NCI-H2107 treated with DMSO at 0.1 percent for 48 hours (cell line): ENCODE measurements around the gene SLC6A9.

Source experiments
- DNase-seq: peaks from one replicate; lab custom pipeline; 2025; ENCODE audit not compliant: unreplicated experiment; lab: John Stamatoyannopoulos, UW

Gene SLC6A9

GRCh38 chr1:44048532-44049215 lies 17.4 kb upstream of the SLC6A9 start:
- DNase-seq: no peak

GRCh38 chr1:44047131-44047530 lies 15.9 kb upstream of the SLC6A9 start:
- DNase-seq: no peak

- DNase-seq: no peak
These were observed 13.8 kb upstream of the SLC6A9 start for GRCh38 chr1:44045064-44045463.

- DNase-seq: no peak
These were observed 13.0 kb upstream of the SLC6A9 start for GRCh38 chr1:44044071-44044801.

GRCh38 chr1:44043176-44044070 lies 12.2 kb upstream of the SLC6A9 start:
- DNase-seq: no peak

GRCh38 chr1:44040846-44041245 lies 9.6 kb upstream of the SLC6A9 start:
- no peak for DNase-seq

GRCh38 chr1:44040418-44040817 lies 9.2 kb upstream of the SLC6A9 start:
- no peak for DNase-seq

- DNase-seq: no peak
These were observed 7.8 kb upstream of the SLC6A9 start for GRCh38 chr1:44038876-44039657.

GRCh38 chr1:44037154-44037553 lies 5.9 kb upstream of the SLC6A9 start:
- no peak for DNase-seq

GRCh38 chr1:44036409-44037139 lies 5.3 kb upstream of the SLC6A9 start:
- DNase-seq: peak; percentile 57

- no peak for DNase-seq
These were observed 4.6 kb upstream of the SLC6A9 start for GRCh38 chr1:44035726-44036408.

GRCh38 chr1:44034976-44035716 lies 3.9 kb upstream of the SLC6A9 start:
- no peak for DNase-seq

- DNase-seq: no peak
These were observed 3.2 kb upstream of the SLC6A9 start for GRCh38 chr1:44034423-44034822.

- no peak for DNase-seq
These were observed 2.5 kb upstream of the SLC6A9 start for GRCh38 chr1:44033756-44034155.

- DNase-seq: no peak
These were observed 1.8 kb upstream of the SLC6A9 start for GRCh38 chr1:44033041-44033575.

- DNase-seq: no peak
These were observed 1.0 kb upstream of the SLC6A9 start for GRCh38 chr1:44032170-44032790.

GRCh38 chr1:44030605-44031251 lies 534 bp downstream of the SLC6A9 start:
- no peak for DNase-seq
